ENCODE measurements around the gene AMBP. TPM values are rescaled to one million over a fixed set of nuclear protein-coding genes. Genes with fewer than 3 reads are reported as not detected.
A peak's percentile ranks its signal among the peaks of the same experiment; 100 is the strongest.

The AMBP gene
- total and polyA plus RNA-seq, 12 donors: 0.01 TPM; not detected in 11

DNA sequence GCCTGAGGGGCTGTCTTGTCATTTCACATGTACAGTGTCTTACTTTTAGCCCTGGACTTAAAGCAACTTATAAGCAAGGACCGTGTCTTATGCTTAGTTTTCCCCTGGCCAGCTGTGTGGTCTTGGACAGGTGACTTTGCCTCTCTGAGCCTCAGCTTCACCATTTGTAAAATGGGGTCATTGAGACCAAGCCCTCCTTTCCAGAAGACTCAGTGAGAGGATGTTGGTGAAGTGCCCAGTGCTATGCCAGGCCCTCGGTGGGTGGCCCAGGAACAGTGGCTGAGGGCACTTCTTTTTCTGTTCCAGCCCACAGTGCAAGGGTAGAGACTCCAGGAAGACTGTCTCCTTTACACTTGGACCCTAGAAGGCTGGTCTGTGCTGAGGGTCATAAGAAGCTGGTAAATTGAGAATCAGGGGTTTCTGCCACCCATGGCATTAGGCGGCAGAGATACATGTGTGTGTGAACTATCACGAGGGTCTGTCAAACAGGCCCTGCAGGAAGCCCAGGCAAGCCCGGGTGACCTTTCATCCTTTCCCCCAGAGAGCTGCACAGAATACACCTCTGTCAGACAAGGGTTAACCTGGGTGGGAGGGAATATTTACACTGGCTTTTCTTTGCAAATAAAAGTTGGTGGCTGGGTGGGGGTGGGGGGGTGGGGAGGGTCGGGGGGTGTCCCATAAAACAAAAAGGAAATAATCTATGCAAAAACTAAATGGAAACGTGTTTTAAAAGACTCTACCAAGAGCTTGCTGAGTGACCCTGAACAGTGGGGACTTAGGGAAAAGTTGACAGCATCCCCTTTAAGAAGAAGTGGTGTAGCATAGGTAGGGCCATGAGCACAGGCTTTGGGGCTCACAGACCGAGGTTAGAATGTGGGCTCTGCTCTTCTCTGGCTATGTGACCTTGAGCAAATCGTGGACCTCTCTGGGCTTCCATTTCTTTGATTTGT lies 41.4 kb upstream of the AMBP start:
- 57 to 63% methylated on average over 9 of the region's 9 CpGs for WGBS, 2 donors
- no peak for DNase-seq
- ATAC-seq: no peak
- Histone ChIP-seq H3K27me3 (peaks cover 0 to 18% (median 6%) of the 10 kb centered on the region in 7 donors), H3K27ac (no peak overlapping the region), H3K4me3 (no peak overlapping the region), H3K9me3 (no peaks in the 10 kb centered on the region), H3K36me3 (no peaks in the 10 kb centered on the region), H3K4me1 (peaks cover 0 to 18% (median 10%) of the 10 kb centered on the region in 9 donors)
- intact Hi-C loops (cut with DNase I): no loop called here
- no peak for TF ChIP-seq CTCF (IDR thresholded peaks at IDR 0.05)

GRCh38 chr9:114117996-114118830 lies 40.1 kb upstream of the AMBP start:
- Histone ChIP-seq H3K9me3 (no peaks in the 10 kb centered on the region), H3K36me3 (no peaks in the 10 kb centered on the region), H3K4me1 (peaks cover 0 to 20% (median 13%) of the 10 kb centered on the region in 9 donors), H3K27me3 (peaks cover 0 to 29% (median 6%) of the 10 kb centered on the region in 7 donors), H3K4me3 (no peak overlapping the region), H3K27ac (no peak overlapping the region)
- WGBS, 2 donors: 65 to 70% methylated on average over 21 of the region's 21 CpGs
- no peak for DNase-seq
- no peak for TF ChIP-seq CTCF (IDR thresholded peaks at IDR 0.05)
- ATAC-seq: no peak
- intact Hi-C loops (cut with DNase I): no loop called here

DNA sequence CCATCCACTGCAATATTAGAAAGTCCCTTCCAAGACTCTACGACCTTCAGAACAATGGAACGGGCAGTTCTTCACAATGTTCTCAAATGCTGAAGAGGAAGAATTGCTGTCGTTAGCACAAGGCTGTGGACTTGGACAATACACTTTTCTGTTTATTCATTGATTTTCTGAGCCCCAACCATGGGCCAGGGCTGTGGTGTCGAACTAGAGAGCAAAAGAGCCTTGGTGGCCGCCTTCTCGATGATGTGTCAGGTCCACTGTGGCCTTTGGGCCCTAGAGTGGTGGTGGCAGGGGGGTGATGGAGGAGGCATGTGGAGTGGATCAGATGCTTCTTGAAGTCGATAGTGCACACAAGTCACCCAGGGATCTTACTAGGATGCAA lies 39.5 kb upstream of the AMBP start:
- Histone ChIP-seq H3K36me3 (no peaks in the 10 kb centered on the region), H3K4me1 (peaks cover 3 to 27% (median 18%) of the 10 kb centered on the region in 9 donors), H3K27ac (no peak overlapping the region), H3K9me3 (no peaks in the 10 kb centered on the region), H3K27me3 (peaks cover 0 to 29% (median 6%) of the 10 kb centered on the region in 7 donors), H3K4me3 (no peak overlapping the region)
- intact Hi-C loops (cut with DNase I): no loop called here
- WGBS, 2 donors: 90 to 95% methylated on average over 7 of the region's 7 CpGs
- ATAC-seq (no peak), DNase-seq (no peak)
- TF ChIP-seq CTCF (IDR thresholded peaks at IDR 0.05): no peak

- H3K36me3 ChIP-seq: no peaks in the 10 kb centered on the region
- peak overlapping the region in 2 of 10 donors; percentile 10 to 28 for H3K27ac ChIP-seq
- DNase-seq: peak in 1 of 2 donors; percentile 33
- peaks cover 3 to 31% (median 18%) of the 10 kb centered on the region in 9 donors for H3K4me1 ChIP-seq
- H3K27me3 ChIP-seq: peaks cover 0 to 37% (median 6%) of the 10 kb centered on the region in 7 donors
- intact Hi-C loops (cut with DNase I): no loop called here
- 69 to 73% methylated on average over 12 of the region's 12 CpGs for WGBS, 2 donors
- ATAC-seq: peak in 7 of 8 donors; percentile 6 to 40 (median 23)
- no peaks in the 10 kb centered on the region for H3K9me3 ChIP-seq
- no peak for TF ChIP-seq CTCF (IDR thresholded peaks at IDR 0.05)
- H3K4me3 ChIP-seq: no peak overlapping the region
Observed at GRCh38 chr9:114116126-114116747, 38.1 kb upstream of the AMBP start.
